ENCODE results near the gene VPS8.

Gene VPS8

DNA sequence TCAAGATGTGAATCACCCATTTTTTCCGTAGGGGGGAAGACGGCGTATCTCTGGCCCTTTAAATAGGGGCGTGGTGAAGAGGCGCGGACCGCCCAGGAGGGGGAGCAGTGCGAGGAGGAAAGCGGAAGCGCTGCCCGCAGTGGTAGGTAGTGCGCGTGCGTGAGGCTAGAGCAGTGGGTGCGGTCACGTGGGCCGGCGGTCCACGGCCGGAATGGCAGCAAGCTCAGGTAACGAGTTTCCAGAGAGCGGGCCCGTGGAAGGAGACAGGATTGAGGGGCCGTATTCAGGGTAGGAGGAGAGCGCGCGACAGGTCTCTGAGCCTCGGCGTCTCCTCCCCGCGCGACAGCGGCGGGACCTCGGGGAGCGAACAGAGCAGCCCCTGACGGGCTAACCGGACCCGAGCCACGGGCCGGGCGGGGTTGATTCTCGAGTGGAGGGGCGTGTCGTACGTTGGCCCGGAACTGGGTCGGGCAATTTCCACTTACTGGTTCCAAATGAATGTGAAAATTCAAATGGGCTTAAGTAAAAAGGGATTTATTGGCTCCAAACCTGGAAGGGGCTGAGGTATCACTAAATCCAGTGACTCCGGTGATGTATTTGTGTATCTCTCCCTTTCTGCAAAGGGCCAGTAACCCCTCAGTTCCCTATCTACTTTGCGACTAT, at the start of gene VPS8:
Gene VPS8, plus strand, starts transcription at position 168 of the 663 bp plus-strand sequence. CDS start 12,467 bp downstream, outside the sequence.
- DNase-seq = peak; percentile 98

DNA sequence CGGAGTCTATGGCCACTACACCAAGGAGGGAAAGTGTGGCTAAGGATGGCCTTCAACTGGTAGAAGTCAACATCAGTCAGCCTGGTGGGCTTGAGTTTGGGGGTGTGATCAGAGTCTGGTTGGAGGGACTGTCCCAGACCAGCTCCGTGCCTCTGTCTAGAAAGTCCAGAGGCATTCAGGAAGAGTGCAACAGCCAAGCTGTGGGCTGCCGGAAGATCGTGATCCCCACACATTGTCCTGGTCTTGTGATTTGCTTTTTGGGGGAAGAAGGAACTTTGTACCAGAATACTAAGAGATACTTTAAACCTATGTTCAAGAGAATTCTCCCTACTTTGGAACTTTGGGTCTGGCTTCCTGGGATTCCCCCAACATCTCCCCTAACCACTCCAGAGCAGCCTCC, 47.8 kb upstream of the VPS8 start:
- no peak for DNase-seq

DNA sequence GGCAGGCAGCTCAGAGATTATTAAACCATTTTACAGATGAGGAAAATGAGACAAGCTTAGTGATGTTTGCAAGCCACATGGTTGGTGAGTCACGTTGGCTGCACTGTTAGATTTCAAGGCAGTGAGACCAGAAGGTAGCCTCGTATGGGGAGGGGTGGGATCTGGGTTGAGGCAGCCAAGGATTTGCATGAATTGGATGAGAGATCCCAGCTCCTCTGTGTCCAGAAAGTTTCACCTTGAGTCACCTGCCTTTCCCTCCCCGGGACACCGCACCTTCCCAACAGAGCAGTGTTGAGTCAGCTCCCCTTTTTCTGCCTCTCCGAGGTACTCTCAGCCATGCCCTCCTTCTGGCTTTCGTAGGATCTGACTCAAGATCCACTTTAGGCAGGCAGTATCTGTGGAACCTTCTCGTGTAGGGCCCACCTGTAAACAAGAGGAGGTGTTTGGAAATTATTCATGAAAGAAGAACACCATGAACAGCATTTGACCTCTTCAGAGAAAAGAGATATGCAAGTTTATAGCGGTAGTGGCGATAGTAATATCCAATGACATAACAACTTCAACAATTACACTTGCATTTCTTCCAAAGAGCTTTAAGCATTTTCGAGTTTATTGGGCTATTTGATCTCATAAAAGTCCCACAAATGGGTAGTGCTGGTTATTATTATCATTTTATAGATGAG, 46.8 kb upstream of the VPS8 start:
- DNase-seq = no peak

GRCh38 chr3:184765730-184766074, 46.3 kb upstream of the VPS8 start:
- no peak for DNase-seq

DNA sequence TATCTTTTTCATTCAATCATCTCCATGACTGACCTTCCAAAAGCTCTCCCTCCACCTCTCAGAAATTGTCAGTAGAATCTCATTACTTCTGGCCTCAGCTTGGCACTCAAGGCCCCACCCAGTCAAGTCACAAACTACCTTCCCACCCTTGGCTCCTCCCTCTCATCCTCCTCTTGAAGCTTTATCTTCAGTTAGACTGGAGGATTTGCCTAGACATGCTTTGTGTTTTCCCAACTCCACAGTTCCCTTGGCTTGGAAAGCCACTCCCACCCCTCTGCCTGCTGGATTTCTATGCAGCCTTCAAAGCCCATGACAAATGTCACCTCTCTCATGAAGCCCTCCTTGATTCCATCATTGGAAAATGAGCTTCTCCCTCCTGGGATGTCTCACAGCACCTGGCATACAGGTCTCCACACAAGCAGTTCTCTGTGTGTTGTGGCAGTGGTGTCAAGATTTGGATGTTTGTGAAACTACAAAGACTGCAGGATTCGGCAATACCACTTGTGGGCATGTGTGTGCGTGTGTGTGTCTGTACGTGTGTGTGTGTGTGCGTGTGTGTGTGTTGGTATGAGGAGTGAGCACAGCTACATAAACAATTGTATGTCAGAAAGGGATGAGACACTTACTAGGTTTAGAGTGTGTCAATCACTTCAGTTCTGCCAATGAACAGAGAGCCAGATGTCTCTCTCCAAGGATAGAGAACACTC, 45.3 kb upstream of the VPS8 start:
- no peak for DNase-seq

DNA sequence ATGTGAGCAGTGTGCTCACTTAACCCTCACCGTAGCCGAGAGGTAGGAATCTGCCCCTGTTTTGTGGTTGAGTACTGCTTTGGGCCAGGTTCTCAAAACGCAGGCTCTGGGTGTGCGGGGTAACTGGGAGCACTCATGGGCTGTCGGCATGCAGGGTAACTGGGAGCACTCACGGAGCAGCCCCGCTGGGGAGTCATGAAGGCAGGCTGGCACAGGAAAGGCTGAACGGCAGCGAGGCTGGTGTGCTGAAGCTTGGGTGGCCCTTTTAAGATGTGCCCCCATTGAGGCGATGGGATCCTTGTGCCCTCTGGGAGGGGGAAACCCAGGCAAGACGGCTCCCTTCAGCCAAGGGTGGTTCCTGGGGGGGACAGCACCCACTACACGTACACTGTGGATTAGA, 44.6 kb upstream of the VPS8 start:
- no peak for DNase-seq

DNA sequence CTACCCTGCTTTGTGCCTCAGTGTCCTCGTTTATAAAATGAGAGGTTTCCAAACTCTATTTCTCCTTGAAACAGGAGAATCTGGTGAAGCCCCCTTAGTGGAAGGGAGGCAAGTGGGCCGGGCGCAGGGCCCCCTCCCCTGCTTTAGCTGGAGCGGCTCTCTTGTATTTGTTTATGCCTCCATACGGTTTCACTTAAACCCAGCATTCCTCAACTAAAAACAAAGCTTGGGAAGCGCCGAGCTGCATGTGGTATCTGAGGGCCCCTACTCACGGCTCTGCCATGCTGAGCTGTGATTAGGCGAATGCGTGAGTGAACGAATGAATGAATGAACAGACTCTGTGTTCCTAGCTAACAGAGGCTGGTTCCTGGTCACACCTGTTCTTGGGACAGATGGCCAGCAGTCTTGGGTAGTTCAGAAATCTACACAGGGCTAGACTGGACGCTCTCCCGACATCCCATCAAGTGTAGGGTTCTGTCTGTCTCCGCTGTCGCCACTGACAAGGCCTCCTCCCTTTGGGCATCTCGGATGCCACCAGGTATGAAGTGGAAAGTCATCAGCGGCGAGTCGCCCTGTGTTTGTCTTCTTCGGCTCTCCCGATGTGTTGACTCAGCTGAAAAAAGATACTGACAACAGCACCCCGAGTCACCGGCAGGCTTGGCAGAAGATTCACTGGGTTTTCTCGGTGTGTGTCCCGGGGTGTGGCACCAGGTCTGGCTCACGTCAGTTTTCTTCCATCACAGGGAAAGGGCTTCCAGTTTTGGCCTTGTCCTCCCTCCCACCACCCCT, 42.4 kb upstream of the VPS8 start:
- DNase-seq = no peak

DNA sequence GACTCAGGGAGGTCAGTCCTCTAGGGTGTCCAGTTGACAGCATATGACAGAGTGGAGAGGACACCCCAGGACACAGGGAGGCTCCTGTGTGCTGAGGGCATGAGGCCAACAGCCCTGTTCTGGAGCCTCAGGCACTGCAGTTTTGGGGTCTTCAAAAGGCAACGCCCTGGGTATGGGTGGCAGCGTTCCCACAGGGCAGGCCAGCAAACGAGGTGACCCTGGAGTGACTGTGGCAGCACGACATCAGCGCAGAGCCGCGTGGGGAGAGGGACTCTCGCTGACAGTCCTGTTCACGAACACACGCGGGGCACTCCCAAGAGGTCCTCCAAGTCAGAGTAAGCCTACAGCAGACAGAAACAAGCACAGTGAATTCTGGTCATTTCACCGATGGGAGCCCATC, 41.4 kb upstream of the VPS8 start:
- no peak for DNase-seq

- DNase-seq = no peak
Observed at GRCh38 chr3:184771301-184772127, 40.5 kb upstream of the VPS8 start.

DNA sequence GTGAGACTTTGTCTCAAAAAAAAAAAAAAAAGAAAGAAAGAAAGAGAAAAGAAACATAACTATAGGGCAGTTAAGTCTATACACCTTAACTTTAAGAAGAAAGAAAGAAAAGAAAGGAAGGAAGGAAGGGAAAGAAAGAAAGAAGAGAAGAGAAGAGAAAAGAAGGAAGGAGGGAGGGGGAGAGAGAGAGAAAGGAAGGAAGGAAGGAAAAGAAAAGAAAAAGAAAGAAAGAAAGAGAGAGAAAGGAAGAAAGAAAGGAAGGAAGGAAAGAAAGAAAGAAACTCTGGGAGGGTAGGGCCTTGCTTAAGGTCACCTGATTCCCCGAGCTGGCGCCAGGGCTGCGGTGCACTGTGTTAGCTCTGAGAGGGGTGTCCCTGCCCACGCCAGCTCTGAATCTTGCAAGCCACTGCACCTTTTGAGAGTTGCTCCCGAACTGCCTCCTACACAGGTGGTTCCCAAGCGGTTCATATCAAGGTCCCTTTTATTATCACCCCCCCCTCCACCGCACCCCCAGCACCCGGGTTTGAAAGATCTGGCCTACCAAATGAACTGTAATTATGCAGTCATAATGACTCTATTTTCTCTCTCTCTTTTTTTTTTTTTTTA, 39.2 kb upstream of the VPS8 start:
- no peak for DNase-seq

DNA sequence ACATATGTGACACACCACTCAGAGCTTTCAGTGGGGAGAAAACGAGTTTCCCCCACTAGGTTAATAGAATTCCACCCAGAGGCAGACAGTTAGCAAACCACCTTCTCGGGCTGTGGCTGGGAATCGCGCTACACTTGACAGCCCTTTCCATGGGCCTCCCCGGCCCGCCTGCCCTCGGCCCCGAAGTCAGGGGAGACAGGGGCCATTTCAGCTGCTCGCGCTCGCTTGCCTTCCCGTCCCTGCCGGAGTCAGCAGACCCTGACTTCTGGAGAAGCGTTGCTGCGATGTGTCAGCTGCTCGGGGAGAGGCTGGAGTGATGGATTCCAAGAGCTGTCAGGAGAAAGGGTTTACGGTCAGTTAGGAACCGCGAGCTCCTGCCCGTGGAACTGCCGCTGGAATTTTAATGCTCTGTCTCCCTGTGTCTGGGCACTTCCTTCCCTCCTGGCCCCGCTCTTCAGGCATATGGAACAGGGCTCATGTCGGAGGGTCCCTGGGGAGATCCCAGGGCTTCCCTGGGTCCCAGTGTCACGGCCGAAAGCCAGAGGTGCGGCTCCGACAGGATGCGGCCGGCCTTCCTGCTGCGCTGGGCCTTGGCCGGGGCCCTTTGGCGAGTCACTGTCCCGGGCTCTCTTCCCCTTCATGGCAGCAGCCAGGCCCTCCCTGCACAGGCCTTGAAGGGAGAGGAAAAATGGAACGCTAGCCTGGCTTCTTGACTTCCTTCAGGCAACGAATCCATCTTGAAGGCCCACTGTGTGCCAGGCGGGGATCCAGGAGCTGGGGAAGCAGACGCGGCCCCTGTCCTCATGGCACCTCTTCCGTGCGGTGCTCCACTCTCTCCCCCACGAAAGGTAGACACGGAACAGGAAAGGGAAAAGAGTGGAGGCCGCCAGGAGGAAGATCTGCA, 38.4 kb upstream of the VPS8 start:
- no peak for DNase-seq

DNA sequence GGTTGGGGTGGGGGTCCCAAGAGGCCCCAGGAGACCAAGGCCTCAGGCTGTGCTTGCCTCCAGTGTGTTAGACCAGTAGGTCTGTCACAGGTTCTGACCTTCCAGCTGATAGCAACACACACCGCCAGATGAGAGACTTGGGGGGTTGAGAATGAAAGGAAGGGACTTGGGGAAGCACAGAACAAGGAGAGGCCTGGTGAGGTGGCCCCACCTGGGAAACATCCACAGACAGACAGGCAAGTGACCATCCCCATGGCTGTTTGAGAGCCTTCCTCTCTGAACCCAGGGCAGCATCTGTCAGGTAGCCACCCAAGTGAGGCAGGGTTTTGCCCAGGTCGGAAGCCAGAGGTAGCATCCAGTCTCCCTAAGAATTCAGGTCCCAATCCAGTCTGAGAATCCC, 35.0 kb upstream of the VPS8 start:
- DNase-seq = no peak

DNA sequence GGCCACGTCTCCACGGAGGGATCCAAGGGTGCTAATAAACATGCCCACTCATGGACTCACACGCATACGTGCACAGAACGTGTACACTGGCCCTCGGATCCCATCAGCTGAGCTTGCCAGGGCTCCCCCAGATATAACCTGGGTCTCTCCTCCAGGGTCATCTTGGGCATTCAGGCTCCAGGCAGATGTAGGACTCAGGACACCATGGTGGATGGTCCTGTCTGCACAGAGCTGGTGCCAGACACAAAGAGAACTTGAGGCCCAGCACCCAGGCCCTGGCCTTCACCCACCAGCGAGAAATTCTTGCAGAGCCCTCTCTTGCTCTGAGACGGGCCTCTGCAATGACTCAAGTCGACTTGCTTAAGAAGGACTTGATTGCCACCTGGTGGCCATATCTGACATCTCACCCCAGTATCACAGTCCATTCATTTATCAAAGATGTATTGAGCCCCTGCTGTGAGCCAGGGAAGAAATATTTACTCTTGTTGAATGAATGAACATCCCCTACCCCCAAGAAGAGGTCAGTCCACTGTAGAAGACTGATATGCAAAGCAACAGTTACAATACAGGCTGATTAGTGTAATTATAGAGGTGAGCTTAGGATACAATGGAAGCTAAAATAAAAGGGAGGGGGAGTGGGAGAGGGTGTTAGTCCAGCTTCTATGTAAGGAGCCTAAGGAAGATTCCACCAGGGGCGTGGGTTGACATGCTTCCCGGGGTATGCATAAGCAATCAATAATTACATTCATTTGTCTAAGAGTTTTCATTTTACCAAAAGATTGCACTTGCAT, 34.2 kb upstream of the VPS8 start:
- peak; percentile 87 for DNase-seq

GRCh38 chr3:184778426-184779332, 33.3 kb upstream of the VPS8 start:
- no peak for DNase-seq

DNA sequence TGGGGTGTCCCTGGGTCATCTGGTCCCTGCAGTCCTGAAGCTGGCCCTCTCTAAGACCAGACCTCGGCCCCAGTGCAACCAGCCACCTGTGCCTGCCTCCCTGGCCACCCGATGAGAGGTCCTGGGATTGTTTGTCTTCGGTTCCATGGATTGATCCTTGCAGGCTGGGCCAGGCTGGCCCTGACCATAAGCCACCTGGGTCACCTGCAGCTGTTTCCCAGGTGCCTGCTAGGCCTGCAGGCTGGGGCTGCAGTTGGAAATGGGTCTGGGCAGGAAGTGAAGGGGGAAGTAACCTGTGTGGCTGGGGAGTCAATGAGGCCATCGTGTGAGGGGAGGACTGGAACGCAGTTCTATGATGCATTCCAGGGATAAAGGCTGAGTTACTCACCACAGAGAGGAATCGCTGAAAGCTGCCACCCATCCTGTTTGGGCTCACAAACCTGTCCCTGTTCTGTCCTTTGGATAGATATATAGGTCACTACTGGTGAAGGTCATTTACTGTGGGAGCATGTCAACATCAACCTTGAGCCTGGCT, 30.9 kb upstream of the VPS8 start:
- no peak for DNase-seq

DNA sequence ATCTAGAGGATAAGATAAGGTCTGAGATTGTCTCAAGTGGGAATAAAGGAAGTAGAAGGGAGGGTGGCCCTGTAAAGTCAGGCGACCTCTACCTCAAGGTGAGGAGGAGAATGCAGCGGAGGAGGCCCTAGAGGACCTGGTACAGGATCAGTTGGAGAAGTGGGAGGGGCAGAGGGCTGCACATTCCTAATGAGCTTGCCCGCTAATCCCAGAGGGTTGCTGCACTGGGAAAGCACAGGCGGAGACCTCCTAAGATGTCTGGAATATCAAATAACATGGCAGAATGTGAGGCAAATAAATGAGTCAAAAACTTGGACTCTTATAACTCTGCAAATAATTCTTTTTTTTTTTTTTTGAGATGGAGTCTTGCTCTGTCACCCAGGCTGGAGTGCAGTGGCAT, 30.2 kb upstream of the VPS8 start:
- DNase-seq = no peak

DNA sequence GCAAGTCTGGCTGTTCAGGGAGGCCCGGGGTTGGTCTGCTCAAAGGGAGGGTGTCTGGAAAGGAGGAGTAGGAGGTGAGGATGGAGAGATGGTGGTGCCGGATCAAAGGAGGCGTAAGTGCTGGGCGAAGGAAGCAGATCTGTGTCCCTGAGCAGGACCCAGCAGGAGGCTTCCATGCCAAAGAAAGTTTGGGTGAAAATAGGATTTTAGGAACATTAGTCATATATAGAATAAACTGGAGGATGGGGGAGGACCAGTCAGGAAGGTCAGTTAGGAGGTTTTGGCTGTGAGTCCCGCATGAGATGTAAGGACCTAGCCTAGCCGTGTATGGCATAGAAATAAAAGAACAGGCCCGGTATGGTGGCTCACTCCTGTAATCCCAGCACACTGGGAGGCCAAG, 28.6 kb upstream of the VPS8 start:
- no peak for DNase-seq

DNA sequence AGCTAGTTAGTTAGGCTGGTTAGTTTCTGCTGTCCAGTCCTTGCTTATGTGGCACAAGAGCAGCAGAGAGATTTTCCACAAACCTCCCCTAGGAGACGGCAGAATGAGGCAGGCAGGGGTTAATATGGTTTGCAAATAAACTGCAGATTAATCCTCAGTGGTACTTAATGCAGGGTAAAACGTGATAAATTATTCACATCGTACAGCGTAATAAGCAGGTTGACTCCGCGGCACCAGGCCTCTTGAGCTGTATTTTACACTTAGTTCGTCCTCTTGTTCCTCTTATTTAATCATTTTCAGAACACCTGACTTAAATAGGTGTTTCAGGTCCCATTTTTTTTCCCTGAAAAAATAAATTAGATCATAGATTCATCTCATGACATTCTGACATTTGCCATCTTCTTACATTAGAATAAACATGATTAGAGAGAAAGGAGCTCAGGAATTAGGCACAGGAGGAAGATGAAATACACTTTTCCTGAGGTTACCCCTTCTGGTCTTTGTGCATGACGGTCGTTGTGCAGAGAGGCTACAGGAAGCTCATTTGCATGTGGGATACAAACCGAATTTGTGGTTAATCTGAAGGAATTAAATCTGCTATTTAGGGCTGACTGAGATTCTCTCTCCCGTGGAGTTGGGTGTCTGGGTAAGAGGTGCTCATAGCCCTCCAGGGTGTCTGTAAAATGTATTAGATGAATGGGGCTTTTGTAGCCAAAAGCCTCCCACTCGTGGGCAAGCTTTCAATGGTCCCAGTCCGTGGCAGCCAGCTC, 27.1 kb upstream of the VPS8 start:
- DNase-seq = no peak
